DMS53 treated with DMSO at 0.1 percent for 48 hours (cell line): ENCODE data around the gene SLC16A3.

Source experiments
- DNase-seq: peaks from one replicate; lab custom pipeline; 2025; ENCODE audit not compliant: unreplicated experiment; lab: John Stamatoyannopoulos, UW

Gene SLC16A3

DNA sequence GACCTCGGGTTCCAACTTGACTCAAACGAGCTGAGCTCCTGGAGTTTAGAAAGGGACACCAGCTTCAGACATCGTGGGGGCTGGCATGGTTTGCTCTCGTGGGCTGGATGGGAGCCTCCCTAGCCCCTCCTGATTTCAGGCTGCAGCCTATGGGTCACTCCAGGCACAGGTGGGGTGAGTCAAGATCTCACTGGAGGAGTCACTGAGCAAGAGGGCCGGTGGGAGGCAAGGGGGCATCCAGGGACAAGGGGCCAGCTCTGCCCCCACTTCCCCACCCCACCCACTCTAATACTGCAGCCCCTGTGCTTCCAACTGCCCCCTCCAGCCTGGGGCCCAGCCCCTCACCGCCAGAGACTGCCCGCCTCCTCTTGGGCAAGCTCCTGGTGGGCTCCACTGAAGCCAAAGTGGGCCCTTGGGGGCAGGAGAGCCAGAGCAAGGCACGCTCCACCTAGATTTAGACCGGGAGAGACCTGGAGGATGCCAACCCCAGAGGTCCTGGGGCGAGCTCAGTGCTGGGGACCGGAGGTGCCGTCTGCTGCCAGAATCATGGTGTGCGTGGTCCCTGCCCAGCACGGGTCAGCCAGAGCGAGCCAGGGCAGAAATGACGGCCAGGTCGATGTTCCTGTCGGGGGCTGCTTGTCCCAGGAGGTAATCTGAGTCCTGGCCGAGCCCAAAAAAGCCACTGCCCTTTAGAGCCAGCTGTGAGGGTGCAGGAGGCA lies 6.4 kb downstream of the SLC16A3 start:
- DNase-seq = no peak

DNA sequence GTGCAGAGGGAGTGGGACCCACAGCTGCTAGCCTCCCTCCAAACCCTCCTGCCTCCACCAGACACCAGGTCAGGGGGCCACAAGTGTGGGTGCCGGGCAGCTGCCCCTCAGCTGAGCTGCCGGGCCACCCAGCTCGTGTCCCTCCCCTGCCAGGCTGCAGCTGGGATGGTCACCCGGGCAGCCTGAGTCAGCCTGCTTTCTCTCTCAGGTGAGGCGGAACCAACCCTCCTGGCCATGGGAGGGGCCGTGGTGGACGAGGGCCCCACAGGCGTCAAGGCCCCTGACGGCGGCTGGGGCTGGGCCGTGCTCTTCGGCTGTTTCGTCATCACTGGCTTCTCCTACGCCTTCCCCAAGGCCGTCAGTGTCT lies 6.9 kb downstream of the SLC16A3 start:
- DNase-seq = peak; percentile 80

DNA sequence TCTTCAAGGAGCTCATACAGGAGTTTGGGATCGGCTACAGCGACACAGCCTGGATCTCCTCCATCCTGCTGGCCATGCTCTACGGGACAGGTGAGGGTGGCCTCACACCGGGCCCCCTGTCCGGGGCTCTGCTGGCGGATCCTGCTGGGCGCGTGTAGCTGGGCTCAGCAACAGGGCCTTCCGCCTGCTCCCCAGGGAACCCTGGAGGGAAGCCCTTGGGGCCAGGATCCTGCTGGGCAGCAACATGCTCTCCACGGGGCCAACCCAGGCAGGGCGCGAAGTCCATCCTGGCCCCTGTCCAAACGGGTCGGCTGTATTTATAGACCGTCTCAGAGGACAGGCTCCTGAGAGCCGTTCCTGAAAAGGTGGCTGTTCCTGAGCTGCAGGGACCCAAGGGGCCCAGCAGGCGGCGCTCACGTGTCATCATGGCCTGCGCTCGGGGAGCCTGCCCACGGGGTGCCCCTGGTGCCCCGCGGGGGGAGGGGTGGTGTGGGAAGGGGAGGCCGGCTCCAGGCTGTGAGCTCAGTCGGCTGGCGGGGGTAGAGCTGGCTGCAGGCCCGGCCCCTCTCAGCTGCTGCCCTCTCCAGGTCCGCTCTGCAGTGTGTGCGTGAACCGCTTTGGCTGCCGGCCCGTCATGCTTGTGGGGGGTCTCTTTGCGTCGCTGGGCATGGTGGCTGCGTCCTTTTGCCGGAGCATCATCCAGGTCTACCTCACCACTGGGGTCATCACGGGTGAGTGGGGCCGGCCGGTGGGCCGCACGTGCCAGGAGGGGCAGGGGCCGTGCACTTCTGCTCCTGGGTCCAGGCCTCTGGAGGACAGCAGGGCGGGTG lies 7.5 kb downstream of the SLC16A3 start:
- DNase-seq = peak; percentile 80

DNA sequence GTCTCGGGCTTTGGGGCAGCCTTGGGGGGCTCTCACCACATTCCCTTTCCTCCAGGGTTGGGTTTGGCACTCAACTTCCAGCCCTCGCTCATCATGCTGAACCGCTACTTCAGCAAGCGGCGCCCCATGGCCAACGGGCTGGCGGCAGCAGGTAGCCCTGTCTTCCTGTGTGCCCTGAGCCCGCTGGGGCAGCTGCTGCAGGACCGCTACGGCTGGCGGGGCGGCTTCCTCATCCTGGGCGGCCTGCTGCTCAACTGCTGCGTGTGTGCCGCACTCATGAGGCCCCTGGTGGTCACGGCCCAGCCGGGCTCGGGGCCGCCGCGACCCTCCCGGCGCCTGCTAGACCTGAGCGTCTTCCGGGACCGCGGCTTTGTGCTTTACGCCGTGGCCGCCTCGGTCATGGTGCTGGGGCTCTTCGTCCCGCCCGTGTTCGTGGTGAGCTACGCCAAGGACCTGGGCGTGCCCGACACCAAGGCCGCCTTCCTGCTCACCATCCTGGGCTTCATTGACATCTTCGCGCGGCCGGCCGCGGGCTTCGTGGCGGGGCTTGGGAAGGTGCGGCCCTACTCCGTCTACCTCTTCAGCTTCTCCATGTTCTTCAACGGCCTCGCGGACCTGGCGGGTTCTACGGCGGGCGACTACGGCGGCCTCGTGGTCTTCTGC lies 8.4 kb downstream of the SLC16A3 start:
- DNase-seq = no peak

DNA sequence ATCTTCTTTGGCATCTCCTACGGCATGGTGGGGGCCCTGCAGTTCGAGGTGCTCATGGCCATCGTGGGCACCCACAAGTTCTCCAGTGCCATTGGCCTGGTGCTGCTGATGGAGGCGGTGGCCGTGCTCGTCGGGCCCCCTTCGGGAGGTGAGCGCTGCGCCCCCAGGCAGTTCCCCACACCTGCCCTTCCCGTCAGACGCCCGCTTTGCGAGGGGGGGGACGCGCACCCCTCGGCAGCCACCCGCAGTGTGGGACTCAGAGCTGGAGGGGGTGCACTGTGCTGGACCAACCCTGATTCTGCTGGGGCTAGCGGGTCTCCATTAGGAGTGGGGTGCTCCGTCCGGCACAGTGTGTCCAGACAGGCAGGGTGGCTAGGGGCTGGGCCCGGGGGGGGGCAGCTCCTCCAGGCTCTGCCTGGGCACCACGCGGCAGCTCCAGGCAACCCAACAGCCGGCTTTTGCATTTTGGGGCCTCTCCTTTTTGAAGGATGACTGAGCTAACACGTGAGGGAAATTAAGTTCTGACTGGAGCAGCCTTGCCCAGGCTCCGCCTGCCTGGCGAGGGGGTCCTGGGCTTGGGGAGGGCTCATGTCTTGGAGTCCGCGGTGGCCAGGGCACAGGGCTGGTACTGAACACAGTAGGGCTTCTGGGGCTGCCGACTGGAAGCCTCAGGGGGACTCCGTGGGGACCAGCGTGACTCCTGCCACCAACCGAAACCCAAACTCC lies 9.1 kb downstream of the SLC16A3 start:
- no peak for DNase-seq

DNA sequence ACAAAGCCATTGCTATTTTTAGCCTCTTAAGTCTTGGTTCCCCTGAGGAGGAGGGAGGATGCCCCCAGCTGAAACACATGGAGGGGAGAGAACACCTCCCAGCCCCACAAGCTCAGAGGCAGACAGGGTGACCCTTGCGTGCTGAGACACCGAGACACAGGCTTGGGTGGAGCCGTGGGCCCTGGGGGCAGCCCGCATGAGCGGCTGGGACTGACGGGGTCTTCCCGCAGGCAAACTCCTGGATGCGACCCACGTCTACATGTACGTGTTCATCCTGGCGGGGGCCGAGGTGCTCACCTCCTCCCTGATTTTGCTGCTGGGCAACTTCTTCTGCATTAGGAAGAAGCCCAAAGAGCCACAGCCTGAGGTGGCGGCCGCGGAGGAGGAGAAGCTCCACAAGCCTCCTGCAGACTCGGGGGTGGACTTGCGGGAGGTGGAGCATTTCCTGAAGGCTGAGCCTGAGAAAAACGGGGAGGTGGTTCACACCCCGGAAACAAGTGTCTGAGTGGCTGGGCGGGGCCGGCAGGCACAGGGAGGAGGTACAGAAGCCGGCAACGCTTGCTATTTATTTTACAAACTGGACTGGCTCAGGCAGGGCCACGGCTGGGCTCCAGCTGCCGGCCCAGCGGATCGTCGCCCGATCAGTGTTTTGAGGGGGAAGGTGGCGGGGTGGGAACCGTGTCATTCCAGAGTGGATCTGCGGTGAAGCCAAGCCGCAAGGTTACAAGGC lies 9.8 kb downstream of the SLC16A3 start:
- peak; percentile 63 for DNase-seq

DNA sequence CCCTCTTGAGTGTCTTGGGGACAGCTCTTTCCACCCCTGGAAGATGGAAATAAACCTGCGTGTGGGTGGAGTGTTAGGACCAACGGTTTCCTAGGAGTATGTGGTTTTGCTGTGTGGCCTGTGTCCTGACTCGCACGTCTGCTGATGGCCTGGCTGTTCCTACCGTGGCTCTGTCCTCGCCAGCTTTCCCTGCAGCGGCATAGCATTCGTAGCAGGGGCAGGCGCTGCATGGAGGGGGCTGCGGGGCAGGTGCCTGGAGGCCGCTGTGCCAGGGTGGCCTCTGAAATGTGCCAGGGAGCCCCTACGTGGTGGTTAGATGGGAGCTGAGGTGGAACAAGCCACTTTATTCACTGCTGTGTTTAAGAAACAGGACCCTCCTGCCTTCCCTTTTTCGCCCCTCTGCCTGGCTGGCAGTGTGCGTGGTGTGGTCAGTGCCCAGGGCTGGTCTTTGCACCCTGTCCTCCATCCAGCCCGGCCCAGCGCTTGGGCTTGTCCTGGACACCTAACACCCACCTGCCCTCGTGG lies 10.6 kb downstream of the SLC16A3 start:
- DNase-seq = no peak

DNA sequence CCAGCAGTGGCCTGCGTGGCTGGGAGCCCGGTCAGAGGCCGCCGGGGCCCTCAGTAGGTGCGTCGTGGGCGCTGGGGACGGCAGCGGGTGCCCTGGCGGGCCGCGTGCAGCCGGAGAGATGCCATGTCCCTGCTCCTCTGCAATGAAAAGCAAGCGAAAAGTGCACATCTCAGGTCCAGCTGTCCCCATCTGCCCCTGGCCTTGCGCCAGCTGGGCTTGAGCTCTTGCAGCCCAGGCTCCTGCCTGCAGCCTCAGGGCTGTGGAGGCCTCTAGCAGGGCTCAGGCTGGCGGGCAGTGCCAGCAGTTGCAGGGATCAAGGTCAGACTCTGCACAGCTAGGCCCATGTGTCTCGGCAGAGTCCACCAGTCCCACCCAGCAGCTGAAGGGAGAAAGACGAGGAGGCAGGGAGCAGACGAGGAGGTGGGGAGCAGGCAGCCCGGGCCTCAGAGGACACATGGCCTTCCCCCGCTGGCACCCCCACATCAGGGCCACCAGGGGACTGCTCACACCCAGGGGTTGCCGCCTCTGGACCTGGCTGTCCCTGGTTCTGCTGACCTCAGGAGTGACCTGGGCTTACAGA lies 11.2 kb downstream of the SLC16A3 start:
- DNase-seq = peak; percentile 23

DNA sequence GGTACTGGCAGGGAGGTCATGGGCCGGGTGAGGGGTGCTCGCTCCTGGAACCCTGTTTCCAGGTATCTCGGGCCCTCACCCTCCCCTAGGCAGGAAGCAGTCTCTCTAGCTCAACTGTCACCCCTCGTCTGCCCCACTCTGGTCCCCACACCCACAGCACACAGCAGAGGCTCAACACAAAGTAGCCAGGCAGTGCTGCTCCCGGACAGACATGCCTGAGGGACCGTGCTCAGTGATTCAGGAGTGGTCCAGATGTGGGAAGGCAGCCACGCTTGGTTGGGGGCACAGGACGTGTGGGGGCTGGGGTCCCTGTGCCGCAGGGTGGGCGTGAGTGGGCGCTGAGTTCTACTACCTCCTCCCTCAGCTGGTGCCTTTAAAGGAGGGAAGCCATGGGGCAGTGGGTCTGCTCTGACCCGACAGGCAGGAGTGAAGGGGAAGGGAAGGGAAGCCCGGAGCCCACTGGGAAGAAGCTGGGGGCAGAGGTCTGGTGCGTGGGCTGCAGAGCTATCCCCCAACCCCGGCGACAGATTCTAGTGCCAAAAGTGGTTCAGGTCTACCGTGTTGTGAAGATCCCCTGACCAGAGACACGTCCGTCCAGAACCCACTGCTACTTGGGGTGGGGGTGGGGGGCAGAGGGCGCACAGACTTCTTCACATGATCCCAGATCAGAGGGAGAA lies 11.8 kb downstream of the SLC16A3 start:
- DNase-seq = no peak

DNA sequence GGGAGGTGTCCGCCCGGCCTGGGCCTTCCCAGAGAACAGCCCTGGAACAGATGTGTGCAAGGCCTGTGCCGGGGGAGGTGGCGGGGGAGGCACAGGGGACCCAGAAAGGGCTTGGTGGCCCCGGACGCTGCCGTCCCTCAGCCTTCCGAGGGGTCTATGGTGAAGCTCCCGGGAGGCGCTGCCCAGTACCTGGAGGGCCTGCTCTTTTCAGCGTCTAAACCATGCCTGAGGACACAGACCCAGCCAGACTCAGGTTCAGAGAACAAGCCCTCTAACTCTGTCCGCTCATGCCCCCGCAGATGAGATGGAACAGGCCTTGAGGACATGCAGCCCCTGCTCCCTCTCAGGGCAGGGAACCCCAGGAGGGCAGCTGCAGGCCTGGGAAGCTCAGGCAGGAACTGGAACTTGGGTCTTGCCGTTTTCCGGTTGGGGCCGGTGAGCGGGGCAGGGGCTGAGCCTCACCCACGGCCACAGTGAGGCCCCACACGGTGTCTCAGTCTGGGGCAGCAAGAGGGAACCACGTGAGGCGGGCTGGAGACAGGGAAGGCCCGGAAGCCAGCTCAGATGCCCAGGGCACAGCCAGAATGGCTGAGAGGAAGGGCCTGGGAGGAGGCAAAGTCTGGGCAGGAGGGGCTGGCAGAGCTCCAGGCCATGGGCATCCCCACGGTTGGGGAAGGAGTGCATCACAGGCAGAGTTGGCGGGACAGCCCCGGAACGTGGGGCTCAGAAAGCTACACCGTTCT lies 12.5 kb downstream of the SLC16A3 start:
- no peak for DNase-seq

DNA sequence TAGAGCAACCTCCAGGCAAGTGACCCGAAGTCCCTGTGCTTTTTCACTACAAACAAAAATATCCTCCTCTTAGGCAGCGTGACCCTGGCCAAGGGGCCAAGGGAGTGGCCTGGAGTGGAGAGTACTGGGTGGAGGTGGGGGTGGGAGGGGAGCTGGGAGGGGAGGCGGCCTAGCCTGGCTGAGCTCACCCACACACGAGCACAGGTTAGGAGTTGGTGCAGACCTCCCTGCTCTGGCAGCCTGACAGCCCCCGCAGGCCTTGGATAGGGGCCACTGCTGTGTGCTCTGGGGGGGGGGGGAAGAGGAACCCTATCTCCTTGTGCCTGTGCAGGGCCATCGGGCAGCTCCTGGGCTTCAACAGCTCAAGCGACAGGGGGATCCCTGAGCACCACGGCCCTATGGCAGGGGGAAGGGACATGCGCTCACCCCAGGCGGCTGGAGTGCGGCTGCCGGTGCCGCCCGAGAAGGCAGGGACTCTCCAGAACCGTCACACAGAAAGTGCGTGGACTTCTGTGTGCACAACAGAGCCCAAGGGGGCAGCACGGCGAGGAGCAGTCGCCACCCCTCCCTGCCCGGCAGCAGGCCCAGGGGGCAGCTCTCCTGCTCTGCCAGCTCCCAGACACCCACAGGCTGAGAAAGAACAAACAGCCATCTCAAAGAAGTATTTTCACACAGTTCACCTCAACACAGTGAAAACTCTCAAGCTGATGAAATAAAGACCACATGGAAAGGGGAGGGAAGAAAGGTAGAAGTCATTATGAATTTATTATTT lies 13.3 kb downstream of the SLC16A3 start:
- DNase-seq = no peak

DNA sequence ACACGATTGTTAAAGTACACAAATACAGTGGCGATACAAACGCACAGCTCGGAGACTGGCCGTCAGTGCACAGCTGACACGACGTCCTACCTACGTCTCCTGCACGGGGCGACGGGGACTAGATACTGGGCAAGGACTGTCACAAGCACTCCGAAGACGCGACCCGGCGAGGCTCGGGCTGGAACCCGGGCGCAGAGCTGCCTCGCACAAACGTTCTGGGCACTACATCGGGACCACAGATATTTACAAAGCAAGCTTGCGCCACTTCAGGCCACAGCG lies 13.8 kb downstream of the SLC16A3 start:
- no peak for DNase-seq

DNA sequence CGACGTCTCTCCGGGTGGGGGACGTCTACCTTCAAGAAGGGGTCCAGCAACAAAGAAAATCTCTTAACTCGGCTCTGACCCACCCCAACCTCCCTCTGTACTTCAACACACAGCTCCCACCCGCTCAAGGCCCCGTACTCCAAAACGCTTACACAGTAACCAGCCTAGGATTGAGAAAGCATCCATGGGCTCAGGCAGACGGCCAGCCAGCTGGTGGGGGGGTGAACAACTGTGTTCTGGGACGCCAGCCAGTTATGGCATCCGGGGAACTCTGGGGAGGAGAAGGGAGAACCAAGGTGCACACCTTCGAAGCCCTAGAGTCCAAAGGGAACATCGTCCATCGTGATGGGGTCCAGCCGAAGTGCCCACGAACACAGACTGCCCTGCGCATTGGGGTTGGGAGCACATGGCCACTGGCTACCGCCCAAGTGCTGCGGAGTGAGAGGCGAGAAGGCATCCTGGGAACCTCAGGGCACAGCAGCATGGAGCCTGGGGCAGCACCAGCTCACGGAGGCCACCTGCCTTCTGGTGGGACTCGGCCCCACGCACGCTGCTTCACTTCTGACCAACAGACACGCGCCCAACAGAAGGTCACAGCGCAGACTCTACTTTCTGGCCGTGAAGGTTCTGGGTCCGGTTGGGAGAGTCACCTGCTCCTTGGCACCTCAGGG lies 14.3 kb downstream of the SLC16A3 start:
- DNase-seq = no peak

DNA sequence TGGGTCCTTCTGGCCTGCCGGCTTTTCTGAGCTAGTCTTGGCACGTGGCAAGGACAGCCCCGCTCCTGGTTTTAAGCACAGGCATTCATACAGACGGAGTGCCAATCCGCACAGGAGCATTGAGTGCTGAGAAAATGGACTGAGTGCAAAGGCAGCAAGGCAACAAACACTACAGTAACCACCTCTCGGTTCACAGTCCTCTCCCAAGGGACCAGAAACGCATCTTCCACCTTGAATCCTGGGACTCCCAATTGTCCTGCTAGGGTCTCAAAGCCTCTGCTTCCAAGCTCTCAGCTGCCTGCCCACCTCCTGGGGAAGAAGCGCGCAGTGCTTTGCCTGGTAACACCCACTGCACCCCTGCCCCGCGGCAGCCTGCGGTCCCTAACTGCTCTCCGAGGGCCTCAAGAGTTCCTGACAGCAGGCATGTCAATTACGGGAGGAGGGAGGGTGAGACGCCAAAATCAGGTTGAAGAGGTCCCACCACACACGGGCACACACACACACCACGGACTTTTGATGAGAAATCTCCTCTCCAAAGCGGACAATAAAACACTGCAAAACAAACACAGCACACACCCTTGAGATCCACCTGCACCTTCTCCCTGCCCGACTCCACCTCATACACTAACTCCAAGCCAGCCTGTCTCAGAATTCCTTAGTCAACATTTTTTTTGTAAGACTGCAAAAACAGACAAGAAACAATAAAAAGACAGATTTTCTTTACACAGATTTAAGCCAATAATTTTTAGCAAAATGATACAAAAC lies 15.0 kb downstream of the SLC16A3 start:
- no peak for DNase-seq

DNA sequence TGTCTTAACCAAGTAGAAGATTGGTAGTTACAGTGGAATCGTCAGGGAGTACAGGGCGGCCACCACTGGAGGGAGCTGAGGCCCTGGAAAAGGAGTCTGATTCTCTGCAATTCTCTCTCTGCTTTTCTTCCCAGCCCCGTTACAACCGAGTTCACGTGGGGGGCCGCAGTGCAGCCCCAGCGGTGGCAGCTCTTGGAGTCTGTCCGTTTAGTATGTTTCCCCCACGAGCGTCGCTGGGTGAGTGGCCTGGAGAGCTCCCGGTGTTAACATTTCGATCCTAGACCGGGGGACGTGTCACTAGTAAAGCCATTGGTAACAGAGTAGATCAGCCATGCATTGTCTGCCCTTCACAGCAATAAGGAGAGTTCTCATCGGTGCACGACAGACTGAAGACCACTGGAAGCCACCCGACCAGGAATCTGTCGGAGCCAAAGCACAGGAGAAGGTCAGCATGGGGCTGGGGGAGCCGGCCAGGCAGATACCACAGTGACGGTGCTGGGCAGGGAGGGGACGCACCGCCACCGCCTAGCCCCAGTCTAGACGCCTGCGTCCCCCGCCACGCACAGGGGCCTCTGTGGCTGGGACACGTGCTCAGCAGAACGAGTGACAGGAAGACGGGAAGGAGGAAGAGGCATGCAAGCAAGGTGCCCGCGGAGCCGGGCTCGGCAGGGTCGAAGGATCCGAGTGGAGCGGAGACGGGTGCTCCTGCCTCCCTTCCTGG lies 15.7 kb downstream of the SLC16A3 start:
- DNase-seq = no peak
